DOHH2 (cell line): ENCODE measurements around the gene LIF.

Experiments
- CTCF ChIP-seq: fragments of 200-600 bp; sonication (generic); IDR thresholded peaks from one replicate; pipeline ENCODE4 v1.5.1; 2014; ENCODE audit warnings: antibody characterized with exemption, mild to moderate bottlenecking, low read depth, low read length; ENCODE audit not compliant: poor library complexity, severe bottlenecking
- EZH2phosphoT487 ChIP-seq: fragments of 200-600 bp; sonication (generic); IDR thresholded peaks from 2 replicates; pipeline ENCODE4 v1.6.1; 2017; ENCODE audit warnings: borderline replicate concordance, mild to moderate bottlenecking, antibody characterized with exemption, low read length, moderate library complexity, mixed read lengths

DNA sequence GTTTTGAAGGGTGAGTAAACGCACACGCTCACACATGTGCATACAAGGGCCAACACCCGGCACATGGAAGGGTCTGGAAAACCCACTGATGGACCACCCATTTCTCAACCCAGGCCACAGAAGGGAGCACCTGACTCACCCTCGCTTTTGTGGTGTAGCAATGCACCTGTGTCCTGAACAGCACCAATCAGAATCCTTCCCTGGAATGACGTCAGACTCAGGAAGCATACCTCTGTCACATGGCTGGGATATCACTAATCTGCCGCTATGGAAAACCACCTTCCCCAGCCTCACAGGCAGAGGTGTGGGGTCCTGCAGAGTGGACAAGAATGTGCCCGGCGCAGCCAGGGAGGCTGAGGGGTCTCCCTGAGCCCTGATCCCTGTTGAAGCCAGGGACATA is 29.1 kb upstream of the LIF start:
- TF ChIP-seq CTCF (no peak), EZH2phosphoT487 (no peak)
